Muscle layer of colon (tissue), 2 donors: ENCODE data around the gene CATSPER4.

Experiments
- H3K27ac ChIP-seq: one replicate; pipeline ENCODE4 v1.7.0; 2013; ENCODE audit warnings: low read depth, mild to moderate bottlenecking, low read length, moderate library complexity
- H3K27me3 ChIP-seq, 2 donors: one replicate each; pipeline ENCODE4 v1.7.0; 2013; ENCODE audit warnings: low read length in 2 of 2, mild to moderate bottlenecking in 2 of 2; ENCODE audit not compliant: insufficient read depth in 2 of 2, control insufficient read depth in 1 of 2
- H3K36me3 ChIP-seq: one replicate; pipeline ENCODE4 v1.7.0; 2013; ENCODE audit warnings: mild to moderate bottlenecking, low read length; ENCODE audit not compliant: insufficient read depth
- H3K4me1 ChIP-seq: one replicate; pipeline ENCODE4 v1.7.0; 2013; ENCODE audit warnings: mild to moderate bottlenecking, low read length; ENCODE audit not compliant: insufficient read depth
- H3K4me3 ChIP-seq, 2 donors: one replicate each; pipeline ENCODE4 v1.7.0; 2013; ENCODE audit warnings: low read length in 2 of 2, low read depth in 1 of 2, mild to moderate bottlenecking in 1 of 2, moderate library complexity in 1 of 2
- H3K9ac ChIP-seq: one replicate; pipeline ENCODE4 v1.7.0; 2013; ENCODE audit warnings: low read length
- H3K9me3 ChIP-seq: one replicate; pipeline ENCODE4 v1.7.0; 2013; ENCODE audit warnings: mild to moderate bottlenecking, low read length
- donor health status: abdominal sarcoma.
- donor health status: Adenocarcinoma of cecum.

Gene CATSPER4

DNA sequence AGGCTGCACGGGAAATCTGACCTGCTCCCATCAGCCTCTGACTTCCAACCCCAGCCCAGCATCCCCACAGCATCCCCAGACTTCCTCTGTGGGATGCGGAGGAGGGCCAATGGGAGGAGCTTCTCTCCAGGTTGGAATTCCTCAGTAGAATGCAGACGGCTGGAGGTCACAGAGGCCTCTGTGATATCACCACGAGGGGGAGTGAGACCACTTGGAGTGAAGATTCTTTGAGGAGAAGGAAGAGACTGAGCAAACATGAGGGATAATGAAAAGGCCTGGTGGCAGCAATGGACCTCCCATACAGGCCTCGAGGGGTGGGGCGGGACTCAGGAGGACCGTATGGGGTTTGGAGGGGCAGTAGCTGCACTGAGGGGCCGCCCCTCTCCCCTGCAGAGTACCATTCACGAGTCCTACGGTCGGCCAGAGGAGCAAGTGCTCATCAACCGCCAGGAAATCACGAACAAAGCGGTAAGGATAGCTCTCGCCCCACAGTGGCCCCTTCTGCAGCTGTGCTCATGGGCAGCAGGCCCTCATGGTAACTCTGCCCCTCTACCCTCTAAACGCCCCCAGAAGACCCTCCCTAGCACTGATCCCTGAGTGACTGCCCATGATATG, at the start of gene CATSPER4:
Gene CATSPER4 (plus strand): TSS at position 230 of the 615 bp plus-strand sequence. CDS start 26 bp downstream, at position 256.
- Histone ChIP-seq H3K4me1 (no peaks in the 10 kb centered on the region), H3K36me3 (no peaks in the 10 kb centered on the region), H3K27me3 (no peaks in the 10 kb centered on the region), H3K27ac (no peak within 1 kb of the TSS), H3K4me3 (no peak within 1 kb of the TSS), H3K9me3 (no peaks in the 10 kb centered on the region), H3K9ac (no peak within 1 kb of the TSS)

DNA sequence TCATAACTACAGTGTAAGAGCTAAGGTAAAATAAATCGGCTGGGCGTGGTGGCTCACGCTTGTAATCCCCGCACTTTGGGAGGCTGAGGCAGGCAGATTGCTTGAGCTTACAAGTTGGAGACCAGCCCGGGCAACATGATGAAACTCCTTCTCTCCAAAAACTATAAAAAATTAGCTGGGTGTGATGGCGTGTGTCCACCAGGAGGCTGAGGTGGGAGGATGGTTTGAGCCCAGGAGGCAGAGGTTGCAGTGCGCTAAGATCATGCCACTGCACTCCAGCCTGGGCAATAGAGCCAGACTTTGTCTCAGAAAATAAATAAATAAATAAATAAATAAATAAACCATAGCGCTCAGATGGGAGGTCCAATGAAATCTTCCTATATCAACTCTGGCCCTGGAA, 48.2 kb upstream of the CATSPER4 start:
- H3K4me1 ChIP-seq = no peaks in the 10 kb centered on the region
- H3K27ac ChIP-seq = no peak overlapping the region
- H3K9me3 ChIP-seq = no peaks in the 10 kb centered on the region
- no peaks in the 10 kb centered on the region for H3K36me3 ChIP-seq
- no peak overlapping the region for H3K4me3 ChIP-seq
- H3K9ac ChIP-seq = no peak overlapping the region
- no peaks in the 10 kb centered on the region for H3K27me3 ChIP-seq

DNA sequence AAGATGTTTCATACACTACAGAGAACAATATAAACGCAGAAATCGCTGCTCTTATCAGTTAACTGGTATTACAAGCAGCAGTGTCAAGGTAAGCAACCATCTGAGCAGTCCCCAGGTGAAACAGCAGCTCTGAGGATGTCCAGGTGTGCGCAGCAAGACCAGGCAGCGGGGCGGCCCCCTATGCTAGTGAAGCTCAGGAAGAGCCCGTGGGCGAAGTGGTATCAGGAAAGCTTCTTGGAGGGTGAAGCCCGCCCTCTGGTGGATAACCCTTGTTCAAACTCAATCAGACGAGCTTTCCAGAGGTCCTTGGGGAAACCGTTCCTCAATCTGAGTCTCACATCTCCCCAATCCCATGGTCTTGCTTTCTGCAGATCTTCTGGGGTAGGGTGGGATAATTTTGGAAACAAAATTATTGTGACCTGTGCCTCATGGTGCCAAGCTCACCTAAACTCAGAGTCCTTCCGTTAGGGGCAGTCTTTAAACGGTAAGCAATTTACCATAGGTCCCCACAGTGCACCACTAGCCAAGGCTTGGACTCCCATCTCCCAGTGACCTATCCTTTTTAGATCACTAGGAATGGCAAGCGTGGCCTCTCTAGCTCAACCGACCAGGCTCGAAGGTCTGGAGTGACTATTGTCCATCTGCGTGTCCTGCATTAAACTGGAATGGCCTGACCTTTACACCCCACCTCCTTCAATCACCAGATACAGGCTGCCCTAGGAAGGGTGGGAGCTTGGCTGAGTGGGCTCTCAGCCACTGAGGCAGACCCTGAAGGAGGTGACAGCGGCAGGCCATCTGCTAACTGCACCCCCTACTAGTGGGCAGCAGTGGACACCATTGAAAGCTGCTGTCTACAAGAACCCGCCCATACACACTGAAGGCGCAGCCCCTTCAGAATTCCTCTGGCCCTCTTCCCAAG, 45.1 kb upstream of the CATSPER4 start:
- Histone ChIP-seq H3K36me3 (no peaks in the 10 kb centered on the region), H3K27ac (no peak overlapping the region), H3K4me3 (no peak overlapping the region), H3K4me1 (no peaks in the 10 kb centered on the region), H3K9me3 (no peaks in the 10 kb centered on the region), H3K27me3 (no peaks in the 10 kb centered on the region), H3K9ac (no peak overlapping the region)

DNA sequence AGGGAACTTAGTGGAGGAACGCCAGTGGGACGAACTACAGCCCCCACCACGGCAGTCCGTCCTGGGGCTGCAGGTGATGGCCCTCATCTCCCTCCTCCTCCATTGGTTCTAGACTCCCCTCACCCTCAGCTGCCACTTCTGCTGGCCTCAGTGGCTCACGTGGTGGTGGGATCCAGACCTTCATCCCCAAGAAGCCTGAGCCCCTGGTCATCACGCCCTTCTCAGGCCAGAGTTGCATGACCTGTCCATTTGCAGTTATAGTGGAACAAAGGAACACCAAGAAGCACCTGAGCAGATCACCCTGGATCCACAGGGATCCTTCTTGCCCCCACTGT, 44.5 kb upstream of the CATSPER4 start:
- H3K4me3 ChIP-seq = no peak overlapping the region
- no peak overlapping the region for H3K9ac ChIP-seq
- H3K36me3 ChIP-seq = no peaks in the 10 kb centered on the region
- no peak overlapping the region for H3K27ac ChIP-seq
- no peaks in the 10 kb centered on the region for H3K9me3 ChIP-seq
- H3K27me3 ChIP-seq = no peaks in the 10 kb centered on the region
- no peaks in the 10 kb centered on the region for H3K4me1 ChIP-seq

DNA sequence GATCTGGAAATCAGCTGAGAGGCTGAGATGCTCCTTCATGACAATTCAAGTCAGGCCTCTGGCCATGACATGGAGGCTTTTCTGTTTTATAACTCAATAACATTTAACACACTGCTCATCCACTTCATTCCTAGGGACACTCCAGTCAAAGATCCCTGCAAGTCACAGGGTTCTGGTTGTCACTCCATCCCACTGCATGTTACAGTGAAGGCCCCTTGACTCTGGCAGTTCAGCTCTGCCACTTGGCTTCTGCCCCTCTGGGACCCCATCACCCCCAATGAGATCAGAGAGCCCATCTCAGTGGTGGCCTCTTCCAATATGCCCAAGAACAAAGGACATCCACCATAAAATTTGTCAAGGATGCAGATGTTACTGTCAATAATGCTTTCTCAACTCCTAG, 41.5 kb upstream of the CATSPER4 start:
- Histone ChIP-seq H3K9me3 (no peaks in the 10 kb centered on the region), H3K27ac (no peak overlapping the region), H3K27me3 (no peaks in the 10 kb centered on the region), H3K4me3 (no peak overlapping the region), H3K36me3 (no peaks in the 10 kb centered on the region), H3K9ac (no peak overlapping the region), H3K4me1 (no peaks in the 10 kb centered on the region)

DNA sequence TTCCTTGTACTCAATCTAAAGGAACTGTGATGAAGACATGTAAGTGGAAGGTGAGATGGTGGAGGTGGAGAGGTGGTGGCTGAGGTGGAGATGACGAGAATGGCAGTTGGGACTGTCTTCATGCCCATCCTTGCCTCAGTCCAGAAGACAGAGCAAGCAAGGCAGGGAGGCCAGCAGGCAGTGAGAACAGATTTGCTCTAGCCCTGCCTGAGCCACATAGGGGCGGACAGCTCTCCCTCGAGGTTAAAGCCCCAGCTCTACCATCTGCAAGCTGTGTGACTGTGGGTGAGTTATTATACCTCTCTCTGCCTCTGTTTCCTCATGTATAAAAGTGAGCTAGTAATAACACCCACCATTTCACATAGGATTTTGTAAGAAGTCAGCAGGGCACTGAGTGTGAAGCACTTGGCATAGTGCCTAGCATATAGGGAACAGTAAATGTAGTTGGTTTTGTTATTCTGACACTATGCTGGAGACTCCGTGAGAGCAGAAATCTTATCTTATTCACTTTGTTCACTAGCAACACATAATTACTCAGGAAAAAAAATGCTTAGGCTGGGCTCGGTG, 36.4 kb upstream of the CATSPER4 start:
- no peak overlapping the region for H3K27ac ChIP-seq
- H3K9me3 ChIP-seq = no peaks in the 10 kb centered on the region
- H3K4me3 ChIP-seq = no peak overlapping the region
- H3K4me1 ChIP-seq = no peaks in the 10 kb centered on the region
- H3K36me3 ChIP-seq = no peaks in the 10 kb centered on the region
- H3K27me3 ChIP-seq = peaks cover 5 to 19% of the 10 kb centered on the region in 2 donors
- no peak overlapping the region for H3K9ac ChIP-seq

DNA sequence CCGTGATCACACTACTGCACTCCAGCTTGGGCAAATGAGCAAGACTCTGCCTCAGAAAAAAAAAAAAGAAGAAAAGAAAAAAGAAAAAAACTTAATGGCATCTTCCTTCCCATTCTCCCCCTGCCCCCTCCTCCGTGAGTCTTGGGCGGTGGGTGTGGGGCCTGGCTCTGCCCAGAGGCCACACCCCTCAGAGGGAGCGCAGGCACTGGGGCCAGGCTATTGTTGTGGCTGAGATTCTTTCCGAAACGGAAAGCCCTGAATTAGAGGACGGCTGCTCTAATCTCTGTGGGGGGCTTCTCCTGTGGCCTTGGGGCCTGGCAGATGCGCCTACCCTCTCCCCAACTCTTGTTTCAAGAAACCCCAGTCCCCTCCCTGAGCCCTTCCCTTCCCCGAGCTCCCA, 35.7 kb upstream of the CATSPER4 start:
- no peak overlapping the region for H3K4me3 ChIP-seq
- H3K27ac ChIP-seq = no peak overlapping the region
- no peak overlapping the region for H3K9ac ChIP-seq
- no peaks in the 10 kb centered on the region for H3K36me3 ChIP-seq
- H3K9me3 ChIP-seq = no peaks in the 10 kb centered on the region
- H3K27me3 ChIP-seq = peaks cover 5 to 23% of the 10 kb centered on the region in 2 donors
- no peaks in the 10 kb centered on the region for H3K4me1 ChIP-seq

DNA sequence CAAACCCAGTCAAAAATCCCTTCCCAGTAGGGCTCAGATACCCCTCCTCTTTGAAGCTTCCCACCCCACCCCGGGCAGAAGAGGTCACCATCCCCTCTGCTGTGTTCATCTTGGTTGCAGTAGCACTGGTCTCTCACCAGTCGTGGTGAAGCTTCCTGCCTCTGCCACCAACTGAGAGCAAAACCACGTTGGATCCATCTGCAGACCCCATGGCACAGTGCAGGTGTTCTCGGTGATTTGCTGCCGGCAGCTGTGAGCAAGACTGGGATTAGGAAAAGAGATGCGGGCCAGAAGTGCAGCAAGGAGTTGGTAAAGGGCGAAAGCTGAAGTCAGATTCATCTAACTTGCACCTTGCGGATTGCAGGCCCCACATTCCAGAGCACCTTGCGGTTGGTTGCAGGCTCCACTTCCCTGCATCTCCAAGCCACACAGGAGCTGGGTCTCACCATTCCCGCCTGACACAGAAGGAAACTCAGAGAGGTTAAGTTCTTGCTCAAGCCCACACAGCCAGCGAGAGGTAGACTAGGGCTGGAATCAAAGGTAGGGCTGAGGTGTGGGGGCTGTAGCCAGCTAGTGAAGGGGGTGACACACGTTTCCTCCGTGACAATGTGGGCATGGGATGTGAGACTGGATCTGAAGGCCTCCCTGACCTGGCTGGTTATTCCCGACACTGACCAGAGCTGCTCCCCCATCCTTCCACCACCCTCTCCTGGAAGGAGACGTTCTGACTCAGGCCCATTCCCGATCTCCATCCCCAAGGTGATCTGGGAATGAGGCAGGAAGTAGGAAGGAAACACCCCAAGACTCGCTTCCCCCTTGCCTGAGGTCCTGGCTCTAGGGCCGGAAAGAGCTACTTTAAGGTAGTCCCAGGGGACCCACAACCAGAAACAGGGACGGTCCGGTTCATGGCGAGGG, 34.8 kb upstream of the CATSPER4 start:
- H3K9ac ChIP-seq = no peak overlapping the region
- no peaks in the 10 kb centered on the region for H3K9me3 ChIP-seq
- no peak overlapping the region for H3K27ac ChIP-seq
- H3K4me1 ChIP-seq = no peaks in the 10 kb centered on the region
- no peak overlapping the region for H3K4me3 ChIP-seq
- peaks cover 5 to 23% of the 10 kb centered on the region in 2 donors for H3K27me3 ChIP-seq
- no peaks in the 10 kb centered on the region for H3K36me3 ChIP-seq

DNA sequence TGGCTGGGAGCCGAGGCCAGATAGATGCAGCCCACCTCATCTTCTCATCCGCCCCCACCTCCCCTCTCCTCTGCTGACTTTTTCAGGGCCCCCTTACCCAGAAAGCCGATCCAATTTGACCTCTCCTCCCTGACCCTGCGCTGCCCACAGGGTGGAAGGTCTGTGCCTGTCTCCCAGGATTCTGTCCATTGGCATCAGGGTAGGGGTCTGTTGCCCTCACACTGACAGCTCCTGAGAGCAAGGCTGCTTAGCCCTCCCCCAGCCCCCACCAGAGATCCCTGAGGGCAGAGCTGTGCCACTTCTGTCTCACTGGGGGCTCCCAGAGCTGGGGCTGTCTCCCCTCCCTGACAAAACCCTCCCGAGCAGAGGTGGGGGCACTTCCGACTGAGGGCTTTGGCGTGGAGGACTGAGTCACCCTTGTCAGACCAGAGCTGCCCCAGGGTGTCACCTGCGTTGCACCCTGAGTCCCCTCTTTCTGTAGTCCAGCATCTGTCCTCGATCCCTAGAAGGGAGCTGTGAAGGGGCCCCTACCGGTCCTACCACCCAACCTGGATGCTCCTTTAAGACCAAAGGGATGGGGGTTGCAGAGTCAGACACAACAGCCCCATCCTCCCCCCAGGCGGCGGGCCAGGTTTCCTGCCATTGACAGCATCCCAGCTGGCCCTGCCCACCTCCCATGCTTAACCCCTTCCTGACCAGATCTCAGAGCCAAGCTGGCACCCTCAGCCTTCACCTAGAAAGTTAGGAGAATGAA, 33.9 kb upstream of the CATSPER4 start:
- H3K9me3 ChIP-seq = no peaks in the 10 kb centered on the region
- no peaks in the 10 kb centered on the region for H3K36me3 ChIP-seq
- H3K9ac ChIP-seq = no peak overlapping the region
- H3K27me3 ChIP-seq = peaks cover 5 to 29% of the 10 kb centered on the region in 2 donors
- no peak overlapping the region for H3K27ac ChIP-seq
- peaks cover 5% of the 10 kb centered on the region for H3K4me1 ChIP-seq
- H3K4me3 ChIP-seq = no peak overlapping the region

DNA sequence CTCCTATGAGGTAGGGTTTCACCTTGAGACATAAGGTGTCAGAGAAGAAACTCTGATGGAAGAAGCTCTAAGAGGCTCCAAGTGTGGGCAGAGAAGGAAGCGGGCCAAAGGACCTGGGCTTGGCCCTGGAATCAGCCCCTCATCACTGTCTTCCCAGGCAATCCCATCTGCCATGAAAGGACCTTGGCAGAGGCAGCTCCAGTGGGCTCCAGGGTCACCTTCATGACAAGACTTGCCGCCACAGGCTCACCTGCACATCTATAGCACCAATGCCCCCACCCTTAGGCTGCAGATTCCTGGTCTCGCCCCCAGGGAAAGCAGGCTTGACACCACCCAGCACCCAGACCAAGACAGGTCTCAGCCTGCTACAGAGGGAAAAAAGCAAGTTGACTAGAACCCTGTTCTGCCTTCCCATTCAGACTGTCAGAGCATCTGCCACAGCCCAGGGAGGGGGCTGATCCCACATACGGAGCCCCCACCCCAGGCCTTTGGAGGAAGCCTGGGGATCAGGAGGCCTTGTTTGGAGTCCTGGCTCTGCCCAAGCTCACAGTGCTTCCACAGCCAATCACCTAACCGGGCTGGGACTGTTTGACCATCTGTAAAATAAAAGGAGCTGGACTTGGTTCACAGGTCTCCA, 32.0 kb upstream of the CATSPER4 start:
- no peaks in the 10 kb centered on the region for H3K9me3 ChIP-seq
- peaks cover 10% of the 10 kb centered on the region for H3K4me1 ChIP-seq
- no peak overlapping the region for H3K9ac ChIP-seq
- H3K36me3 ChIP-seq = no peaks in the 10 kb centered on the region
- H3K27ac ChIP-seq = no peak overlapping the region
- no peak overlapping the region for H3K4me3 ChIP-seq
- H3K27me3 ChIP-seq = peaks cover 5 to 30% of the 10 kb centered on the region in 2 donors
